ENCODE measurements around the gene MOB3C. TPM values are rescaled to one million over a fixed set of nuclear protein-coding genes. Genes with fewer than 3 reads are reported as not detected.

The MOB3C gene
- total RNA-seq, 4 donors from 2014 or later: 24.7 to 30.0 (median 28.9) TPM

DNA sequence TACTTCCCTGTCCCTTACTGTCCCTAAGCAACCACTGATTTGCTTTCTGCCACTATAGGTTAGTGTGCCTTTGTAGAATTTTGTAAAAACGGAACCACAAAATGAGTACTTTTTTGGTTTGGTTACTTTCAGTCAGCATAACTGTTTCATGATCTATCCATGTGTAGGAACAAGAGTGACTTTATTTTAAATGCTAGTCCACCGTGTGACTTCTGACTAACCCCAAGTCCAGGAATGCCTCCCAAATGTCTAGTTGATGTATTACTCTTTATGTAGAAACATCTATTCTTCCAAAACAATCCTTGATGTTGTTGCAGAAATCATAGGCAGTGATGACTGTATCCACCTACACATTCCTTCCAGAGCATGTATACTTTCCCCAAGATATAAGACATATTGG lies 30.2 kb upstream of the MOB3C start:
- TF ChIP-seq, protein P1, sequence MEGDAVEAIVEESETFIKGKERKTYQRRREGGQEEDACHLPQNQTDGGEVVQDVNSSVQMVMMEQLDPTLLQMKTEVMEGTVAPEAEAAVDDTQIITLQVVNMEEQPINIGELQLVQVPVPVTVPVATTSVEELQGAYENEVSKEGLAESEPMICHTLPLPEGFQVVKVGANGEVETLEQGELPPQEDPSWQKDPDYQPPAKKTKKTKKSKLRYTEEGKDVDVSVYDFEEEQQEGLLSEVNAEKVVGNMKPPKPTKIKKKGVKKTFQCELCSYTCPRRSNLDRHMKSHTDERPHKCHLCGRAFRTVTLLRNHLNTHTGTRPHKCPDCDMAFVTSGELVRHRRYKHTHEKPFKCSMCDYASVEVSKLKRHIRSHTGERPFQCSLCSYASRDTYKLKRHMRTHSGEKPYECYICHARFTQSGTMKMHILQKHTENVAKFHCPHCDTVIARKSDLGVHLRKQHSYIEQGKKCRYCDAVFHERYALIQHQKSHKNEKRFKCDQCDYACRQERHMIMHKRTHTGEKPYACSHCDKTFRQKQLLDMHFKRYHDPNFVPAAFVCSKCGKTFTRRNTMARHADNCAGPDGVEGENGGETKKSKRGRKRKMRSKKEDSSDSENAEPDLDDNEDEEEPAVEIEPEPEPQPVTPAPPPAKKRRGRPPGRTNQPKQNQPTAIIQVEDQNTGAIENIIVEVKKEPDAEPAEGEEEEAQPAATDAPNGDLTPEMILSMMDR (IDR thresholded peaks at IDR 0.05): no peak
- ATAC-seq (ENCODE audit: low FRiP score) (no peak), DNase-seq (ENCODE audit: low spot score) (no peak)

DNA sequence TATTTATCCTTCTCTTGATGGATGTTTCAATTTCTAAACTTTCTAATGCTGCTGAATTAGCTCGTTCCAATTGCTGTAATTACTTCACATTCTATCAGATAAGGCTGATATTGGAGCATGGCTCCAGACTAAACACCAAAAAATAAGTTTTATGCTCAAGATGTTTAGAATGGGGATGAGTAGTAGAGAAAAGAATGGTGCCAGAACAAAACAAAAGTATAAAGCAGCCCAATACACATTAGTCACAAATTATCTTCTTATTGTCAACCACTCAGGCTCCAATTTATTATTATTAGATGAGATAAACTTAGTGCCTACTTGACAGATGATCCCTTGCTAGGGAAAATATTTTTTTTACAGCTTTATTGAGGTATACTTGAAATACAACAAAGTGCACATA lies 29.7 kb upstream of the MOB3C start:
- TF ChIP-seq, protein P1 (IDR thresholded peaks at IDR 0.05): no peak
- DNase-seq (ENCODE audit: low spot score): no peak
- ATAC-seq (ENCODE audit: low FRiP score): no peak

DNA sequence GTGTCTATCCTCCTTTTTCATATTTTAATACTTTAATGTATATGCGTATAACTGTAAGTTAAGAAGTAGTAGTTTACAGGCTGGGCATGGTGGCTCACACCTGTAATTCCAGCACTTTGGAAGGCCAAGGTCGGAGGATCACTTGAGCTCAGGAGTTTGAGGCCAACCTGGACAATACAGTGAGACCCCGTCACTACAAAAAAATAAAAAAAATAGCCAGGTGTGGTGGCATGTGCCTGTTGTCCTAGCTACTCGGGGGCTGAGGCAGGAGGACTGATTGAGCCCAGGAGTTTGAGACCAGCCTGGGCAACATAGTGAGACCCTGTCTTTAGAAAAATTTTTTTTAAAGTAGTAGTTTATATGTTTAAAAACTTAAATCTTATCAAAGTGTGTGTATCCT lies 29.2 kb upstream of the MOB3C start:
- DNase-seq (ENCODE audit: low spot score) (no peak), ATAC-seq (ENCODE audit: low FRiP score) (no peak)
- TF ChIP-seq, protein P1 (IDR thresholded peaks at IDR 0.05): no peak

DNA sequence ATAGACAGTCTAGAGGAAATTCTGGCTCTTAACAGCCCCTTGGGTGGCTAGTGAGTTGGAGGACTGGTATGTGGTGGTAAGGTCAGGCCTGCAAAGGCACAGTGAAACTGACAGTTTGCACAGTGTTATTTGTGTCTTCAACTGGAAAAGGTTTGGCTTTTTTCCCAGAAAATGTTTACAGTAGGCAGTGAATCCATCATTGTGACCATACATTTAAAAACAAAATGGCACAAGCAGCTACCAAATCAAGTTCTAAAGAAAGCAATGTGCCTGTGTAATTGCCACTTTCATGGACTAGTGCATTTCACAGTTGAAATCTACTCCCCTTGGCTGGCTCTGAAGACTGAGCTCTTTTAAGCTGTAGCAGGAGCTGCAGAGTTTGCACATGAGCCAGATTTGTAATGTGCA lies 26.8 kb upstream of the MOB3C start:
- DNase-seq (ENCODE audit: low spot score): no peak
- ATAC-seq (ENCODE audit: low FRiP score): no peak
- TF ChIP-seq, protein P1 (IDR thresholded peaks at IDR 0.05): no peak

DNA sequence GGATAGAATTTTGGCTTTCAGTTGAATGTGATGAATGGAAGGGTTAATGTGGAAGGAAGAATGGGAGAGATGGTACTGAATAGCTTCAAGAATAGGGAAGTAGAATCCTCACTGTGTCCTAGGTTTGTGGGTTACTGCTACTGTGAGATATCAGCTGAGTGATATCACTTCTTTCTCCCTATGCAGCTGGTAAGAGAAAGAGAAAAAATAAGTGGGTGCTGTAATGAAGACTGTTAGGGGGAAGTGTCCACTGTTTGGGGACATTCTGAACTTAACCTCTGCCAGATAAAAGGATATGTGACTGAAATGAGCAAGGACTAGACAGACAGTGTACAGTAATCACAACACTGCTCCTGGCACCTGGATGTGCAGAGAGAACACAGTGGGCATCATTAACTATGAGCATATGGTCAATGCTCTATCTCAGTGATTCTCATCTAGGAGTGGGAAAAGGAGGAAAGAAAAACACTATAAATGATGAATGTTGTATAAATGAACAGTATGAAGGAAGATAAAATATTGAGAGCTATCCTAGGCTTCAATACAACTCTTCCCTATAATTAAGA lies 25.6 kb upstream of the MOB3C start:
- TF ChIP-seq, protein P1 (IDR thresholded peaks at IDR 0.05): no peak
- DNase-seq (ENCODE audit: low spot score) (no peak), ATAC-seq (ENCODE audit: low FRiP score) (no peak)

DNA sequence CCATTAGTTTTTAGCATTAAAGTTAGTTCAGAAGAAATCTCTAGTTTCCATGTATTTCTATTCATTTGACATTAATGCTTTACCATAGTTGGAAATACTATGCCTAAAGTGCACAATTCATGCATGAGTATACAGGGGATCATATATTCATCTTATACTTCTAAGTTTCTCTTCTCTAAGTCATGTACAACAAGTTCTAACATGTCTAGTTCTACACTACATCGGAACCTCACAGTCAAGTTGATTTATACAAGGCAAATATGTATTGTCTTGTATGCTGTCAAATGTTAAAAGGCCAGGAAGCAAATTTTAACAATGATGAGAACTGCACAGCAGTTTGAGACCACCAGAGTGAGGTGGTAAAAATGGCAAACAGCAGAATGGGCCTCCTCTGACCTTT lies 22.9 kb upstream of the MOB3C start:
- ATAC-seq (ENCODE audit: low FRiP score): no peak
- TF ChIP-seq, protein P1 (IDR thresholded peaks at IDR 0.05): no peak

DNA sequence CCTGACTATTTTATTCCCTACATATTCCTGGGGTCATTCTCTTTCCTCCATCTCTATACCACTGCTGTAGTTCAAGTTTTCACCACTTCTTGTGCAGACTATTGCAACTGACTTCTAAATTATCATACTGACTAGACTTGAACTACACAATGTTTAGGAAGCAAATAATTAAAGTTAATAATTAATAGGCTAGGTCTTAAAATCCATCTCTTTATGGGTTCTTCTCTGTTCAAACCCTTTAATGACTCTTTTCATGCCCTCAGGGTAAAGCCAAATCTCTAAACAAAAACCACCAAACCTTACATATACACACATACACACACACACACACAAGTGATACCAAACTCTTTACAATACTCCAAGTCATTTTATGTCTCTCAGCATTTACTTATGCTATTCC lies 22.3 kb upstream of the MOB3C start:
- TF ChIP-seq, protein P1 (IDR thresholded peaks at IDR 0.05): no peak

More for the DNA sequence above, 22.9 kb upstream of the MOB3C start:
- no peak for DNase-seq (ENCODE audit: low spot score)

More for the DNA sequence above, 22.3 kb upstream of the MOB3C start:
- DNase-seq (ENCODE audit: low spot score) (no peak), ATAC-seq (ENCODE audit: low FRiP score) (no peak)
